ENCODE data around the gene IGSF21. TPM values are rescaled to one million over a fixed set of nuclear protein-coding genes. Genes with fewer than 3 reads are reported as not detected.

IGSF21 gene
- total RNA-seq, 4 donors from 2014 or later = 1.2 to 19.1 (median 1.9) TPM; not detected in 1

- intact Hi-C loops (cut with DNase I; ENCODE audit: low total_unique reads) = no loop called here
Measured at GRCh38 chr1:18191037-18191436, 83.4 kb downstream of the IGSF21 start.

GRCh38 chr1:18191481-18192155 lies 84.0 kb downstream of the IGSF21 start:
- Histone ChIP-seq H3K36me3 (no peaks in the 10 kb centered on the region), H3K27ac (no peak overlapping the region), H3K4me3 (no peak overlapping the region), H3K9me3 (no peaks in the 10 kb centered on the region), H3K4me1 (no peaks in the 10 kb centered on the region), H3K27me3 (no peaks in the 10 kb centered on the region)
- intact Hi-C loops (cut with DNase I; ENCODE audit: low total_unique reads) = no loop called here
- DNase-seq = no peak
- TF ChIP-seq POLR2A (IDR thresholded peaks at IDR 0.05) (no peak), CTCF (IDR thresholded peaks at IDR 0.05) (no peak)

More at GRCh38 chr1:18191037-18191436, 83.4 kb downstream of the IGSF21 start:
- Histone ChIP-seq H3K4me3 (no peak overlapping the region), H3K9me3 (no peaks in the 10 kb centered on the region), H3K27ac (no peak overlapping the region), H3K4me1 (no peaks in the 10 kb centered on the region), H3K27me3 (no peaks in the 10 kb centered on the region), H3K36me3 (no peaks in the 10 kb centered on the region)
- TF ChIP-seq CTCF (IDR thresholded peaks at IDR 0.05) (no peak), POLR2A (IDR thresholded peaks at IDR 0.05) (no peak)
- no peak for DNase-seq

- Histone ChIP-seq H3K9me3 (no peaks in the 10 kb centered on the region), H3K4me3 (no peak overlapping the region), H3K4me1 (no peaks in the 10 kb centered on the region), H3K27ac (no peak overlapping the region), H3K36me3 (no peaks in the 10 kb centered on the region), H3K27me3 (no peaks in the 10 kb centered on the region)
- intact Hi-C loops (cut with DNase I; ENCODE audit: low total_unique reads) = no loop called here
- TF ChIP-seq POLR2A (IDR thresholded peaks at IDR 0.05) (no peak), CTCF (IDR thresholded peaks at IDR 0.05) (no peak)
- DNase-seq = no peak
Measured at GRCh38 chr1:18192182-18192581, 84.6 kb downstream of the IGSF21 start.

- Histone ChIP-seq H3K27ac (no peak overlapping the region), H3K36me3 (no peaks in the 10 kb centered on the region), H3K4me3 (no peak overlapping the region), H3K9me3 (no peaks in the 10 kb centered on the region), H3K4me1 (no peaks in the 10 kb centered on the region), H3K27me3 (no peaks in the 10 kb centered on the region)
- no peak for DNase-seq
- TF ChIP-seq POLR2A (IDR thresholded peaks at IDR 0.05) (no peak), CTCF (IDR thresholded peaks at IDR 0.05) (no peak)
- intact Hi-C loops (cut with DNase I; ENCODE audit: low total_unique reads) = no loop called here
Measured at GRCh38 chr1:18192974-18193373, 85.4 kb downstream of the IGSF21 start.

DNA sequence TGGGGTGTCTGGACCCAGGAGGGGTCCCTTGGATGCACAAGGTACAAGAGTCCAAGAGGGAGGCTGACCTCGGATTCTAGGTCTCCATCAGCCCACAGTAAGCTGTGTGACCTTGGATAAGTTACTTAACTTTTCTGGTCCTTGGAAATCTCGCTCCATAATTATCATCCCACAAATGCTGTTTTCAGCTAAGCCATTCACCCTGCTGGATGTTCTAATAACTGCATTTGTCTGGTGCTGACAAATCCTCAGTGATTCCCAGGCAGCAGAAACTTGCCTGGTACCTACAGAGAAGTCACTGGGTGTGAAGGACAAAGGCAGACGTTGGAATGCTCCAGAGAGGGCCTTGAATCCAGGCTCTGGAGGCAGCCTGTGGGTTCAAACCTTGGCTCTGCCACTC lies 89.7 kb downstream of the IGSF21 start:
- H3K4me3 ChIP-seq = no peak overlapping the region
- H3K27me3 ChIP-seq = no peaks in the 10 kb centered on the region
- H3K4me1 ChIP-seq = no peaks in the 10 kb centered on the region
- intact Hi-C loops (cut with DNase I; ENCODE audit: low total_unique reads) = no loop called here
- DNase-seq = no peak
- no peak overlapping the region for H3K27ac ChIP-seq
- H3K36me3 ChIP-seq = no peaks in the 10 kb centered on the region
- no peaks in the 10 kb centered on the region for H3K9me3 ChIP-seq
- TF ChIP-seq POLR2A (IDR thresholded peaks at IDR 0.05) (no peak), CTCF (IDR thresholded peaks at IDR 0.05) (no peak)
